HepG2 (cell line): ENCODE measurements around the gene SLC25A33. TPM values are rescaled to one million over a fixed set of nuclear protein-coding genes. Genes with fewer than 3 reads are reported as not detected.

ENCODE experiments used
- ATF7 ChIP-seq, 2 experiments: fragments of 450-650 bp in 1 of 2; sonication (generic) in 1 of 2; formaldehyde crosslinking in 1 of 2; IDR thresholded peaks; 2 replicates each; pipeline versions ENCODE4 v1.4.0 to v1.6.1; 2016 to 2020; ENCODE audit warnings: antibody characterized with exemption in 1 of 2, mild to moderate bottlenecking in 1 of 2, missing genetic modification reagents in 1 of 2
- HOXD1 ChIP-seq: sonication (generic); formaldehyde crosslinking; IDR thresholded peaks from 2 replicates; pipeline ENCODE4 v1.5.0; 2020; ENCODE audit warnings: missing genetic modification reagents
- JUND ChIP-seq: sonication (generic); formaldehyde crosslinking; IDR thresholded peaks from 2 replicates; pipeline ENCODE4 v1.8.0; 2022; ENCODE audit warnings: mild to moderate bottlenecking, missing genetic modification reagents
- MXI1 ChIP-seq: IDR thresholded peaks from 3 replicates; pipeline ENCODE4 v1.6.1; 2012; ENCODE audit warnings: low read depth, low read length, inconsistent platforms, borderline replicate concordance
- SOX5 ChIP-seq: IDR thresholded peaks from 2 replicates; pipeline ENCODE4 v1.6.1; 2016; ENCODE audit warnings: borderline replicate concordance
- SP2 ChIP-seq: sonication (generic); formaldehyde crosslinking; IDR thresholded peaks from 2 replicates; pipeline ENCODE4 v1.5.1; 2020; ENCODE audit warnings: mild to moderate bottlenecking, missing genetic modification reagents
- TCF7 ChIP-seq: sonication (generic); IDR thresholded peaks from 2 replicates; pipeline ENCODE4 v1.6.1; 2016; ENCODE audit warnings: antibody characterized with exemption, low read depth
- THAP9 ChIP-seq: sonication (generic); formaldehyde crosslinking; IDR thresholded peaks from 2 replicates; pipeline ENCODE4; 2020; ENCODE audit warnings: missing genetic modification reagents, mild to moderate bottlenecking, borderline replicate concordance
- TIGD3 ChIP-seq: sonication (generic); formaldehyde crosslinking; IDR thresholded peaks from 2 replicates; pipeline ENCODE4 v1.5.1; 2020; ENCODE audit warnings: mild to moderate bottlenecking, missing genetic modification reagents, borderline replicate concordance
- ZBTB42 ChIP-seq: sonication (generic); formaldehyde crosslinking; IDR thresholded peaks from 2 replicates; pipeline ENCODE4 v1.5.0; 2020; ENCODE audit warnings: mild to moderate bottlenecking, missing genetic modification reagents
- ZKSCAN5 ChIP-seq: sonication (generic); formaldehyde crosslinking; IDR thresholded peaks from 2 replicates; pipeline ENCODE4 v1.5.1; 2020; ENCODE audit warnings: mild to moderate bottlenecking, missing genetic modification reagents
- ZNF274 ChIP-seq: sonication (generic); formaldehyde crosslinking; IDR thresholded peaks from 2 replicates; pipeline ENCODE4 v1.5.1; 2020; ENCODE audit warnings: mild to moderate bottlenecking, missing genetic modification reagents
- ZNF367 ChIP-seq: sonication (generic); formaldehyde crosslinking; IDR thresholded peaks from 2 replicates; pipeline ENCODE4 v1.4.0; 2020; ENCODE audit warnings: missing genetic modification reagents, borderline replicate concordance
- ZNF563 ChIP-seq: sonication (generic); formaldehyde crosslinking; IDR thresholded peaks from 2 replicates; pipeline ENCODE4 v1.8.0; 2022; ENCODE audit warnings: mild to moderate bottlenecking, moderate library complexity, missing genetic modification reagents
- ZSCAN31 ChIP-seq: sonication (generic); formaldehyde crosslinking; IDR thresholded peaks from 2 replicates; pipeline ENCODE4 v1.5.0; 2020; ENCODE audit warnings: low read depth, mild to moderate bottlenecking, missing genetic modification reagents
- ZSCAN9 ChIP-seq: IDR thresholded peaks from 2 replicates; pipeline ENCODE4 v1.6.1; 2016; ENCODE audit warnings: borderline replicate concordance
- polyA plus RNA-seq, 8 experiments: library from polyadenylated mRNA; depleted of rRNA in 3 of 8; stranded (reverse) in 7 of 8; unstranded in 1 of 8; fragments of >200 nt; fragmentation: Illumina TruSeq in 4 of 8; extraction: Trizol in 4 of 8; gene quantifications; 2 replicates each; pipeline versions ENCODE4 v1.2.1 to v1.2.3, GENCODE V29; 2011 to 2016; ENCODE audit warnings: low read depth in 4 of 8, missing spikeins in 1 of 8, mixed read lengths in 1 of 8; ENCODE audit not compliant: insufficient read depth in 1 of 8
- total RNA-seq, 5 experiments: library from RNA; depleted of rRNA; stranded (reverse); fragments of >200 nt; fragmentation: Illumina TruSeq; extraction: Trizol; gene quantifications; 2 replicates each; pipeline ENCODE4 v1.2.3, GENCODE V29; 2016; ENCODE audit warnings: low read depth in 1 of 5
- TF ChIP-seq, protein P1 (sequence below), 2 experiments: sonication (generic) in 1 of 2; formaldehyde crosslinking in 1 of 2; IDR thresholded peaks; 2 replicates each; pipeline versions ENCODE4 v1.4.0 to v1.6.1; 2018 to 2020; ENCODE audit warnings: missing genetic modification reagents in 2 of 2, borderline replicate concordance in 1 of 2, low read depth in 1 of 2, mild to moderate bottlenecking in 1 of 2, missing biosample characterization in 1 of 2
- TF ChIP-seq, protein P2 (sequence below): sonication (generic); formaldehyde crosslinking; IDR thresholded peaks from 2 replicates; pipeline ENCODE4 v1.5.0; 2020; ENCODE audit warnings: mild to moderate bottlenecking, missing genetic modification reagents, borderline replicate concordance

Gene SLC25A33
- total and polyA plus RNA-seq, 2 of the 13 experiments (the other 11 are each of a cell fraction or from before 2014, with no cell fraction given) = 15.4 to 50.3 TPM

- TF ChIP-seq THAP9 (CRISPR knock-in tag) = no peak
- 0 out of 2 replicates have a peak, but pooled peaks have one; percentile 21 for TF ChIP-seq ZBTB42 (CRISPR knock-in tag)
- TF ChIP-seq ATF7 (IDR thresholded peaks at IDR 0.05) = no peak
- no peak for TF ChIP-seq ATF7 (CRISPR knock-in tag; IDR thresholded peaks at IDR 0.05)
- no peak for TF ChIP-seq SOX5 (CRISPR knock-in tag)
- no peak for TF ChIP-seq JUND (CRISPR knock-in tag)
- no peak for TF ChIP-seq ZNF367 (CRISPR knock-in tag)
- TF ChIP-seq MXI1 = peak; percentile 33; the same call in 1 of the 3 replicates
- no peak for TF ChIP-seq ZSCAN9 (CRISPR knock-in tag)
- no peak for TF ChIP-seq ZSCAN31 (CRISPR knock-in tag)
- TF ChIP-seq, protein P1, sequence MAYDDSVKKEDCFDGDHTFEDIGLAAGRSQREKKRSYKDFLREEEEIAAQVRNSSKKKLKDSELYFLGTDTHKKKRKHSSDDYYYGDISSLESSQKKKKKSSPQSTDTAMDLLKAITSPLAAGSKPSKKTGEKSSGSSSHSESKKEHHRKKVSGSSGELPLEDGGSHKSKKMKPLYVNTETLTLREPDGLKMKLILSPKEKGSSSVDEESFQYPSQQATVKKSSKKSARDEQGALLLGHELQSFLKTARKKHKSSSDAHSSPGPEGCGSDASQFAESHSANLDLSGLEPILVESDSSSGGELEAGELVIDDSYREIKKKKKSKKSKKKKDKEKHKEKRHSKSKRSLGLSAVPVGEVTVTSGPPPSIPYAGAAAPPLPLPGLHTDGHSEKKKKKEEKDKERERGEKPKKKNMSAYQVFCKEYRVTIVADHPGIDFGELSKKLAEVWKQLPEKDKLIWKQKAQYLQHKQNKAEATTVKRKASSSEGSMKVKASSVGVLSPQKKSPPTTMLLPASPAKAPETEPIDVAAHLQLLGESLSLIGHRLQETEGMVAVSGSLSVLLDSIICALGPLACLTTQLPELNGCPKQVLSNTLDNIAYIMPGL (CRISPR knock-in tag; IDR thresholded peaks at IDR 0.05; ENCODE audit: borderline replicate concordance in 1 of 2, low read depth in 1 of 2) = 0 out of 4 replicates have a peak, but pooled peaks of 1 of the 2 experiments have one; percentile 62
- TF ChIP-seq, protein P2, sequence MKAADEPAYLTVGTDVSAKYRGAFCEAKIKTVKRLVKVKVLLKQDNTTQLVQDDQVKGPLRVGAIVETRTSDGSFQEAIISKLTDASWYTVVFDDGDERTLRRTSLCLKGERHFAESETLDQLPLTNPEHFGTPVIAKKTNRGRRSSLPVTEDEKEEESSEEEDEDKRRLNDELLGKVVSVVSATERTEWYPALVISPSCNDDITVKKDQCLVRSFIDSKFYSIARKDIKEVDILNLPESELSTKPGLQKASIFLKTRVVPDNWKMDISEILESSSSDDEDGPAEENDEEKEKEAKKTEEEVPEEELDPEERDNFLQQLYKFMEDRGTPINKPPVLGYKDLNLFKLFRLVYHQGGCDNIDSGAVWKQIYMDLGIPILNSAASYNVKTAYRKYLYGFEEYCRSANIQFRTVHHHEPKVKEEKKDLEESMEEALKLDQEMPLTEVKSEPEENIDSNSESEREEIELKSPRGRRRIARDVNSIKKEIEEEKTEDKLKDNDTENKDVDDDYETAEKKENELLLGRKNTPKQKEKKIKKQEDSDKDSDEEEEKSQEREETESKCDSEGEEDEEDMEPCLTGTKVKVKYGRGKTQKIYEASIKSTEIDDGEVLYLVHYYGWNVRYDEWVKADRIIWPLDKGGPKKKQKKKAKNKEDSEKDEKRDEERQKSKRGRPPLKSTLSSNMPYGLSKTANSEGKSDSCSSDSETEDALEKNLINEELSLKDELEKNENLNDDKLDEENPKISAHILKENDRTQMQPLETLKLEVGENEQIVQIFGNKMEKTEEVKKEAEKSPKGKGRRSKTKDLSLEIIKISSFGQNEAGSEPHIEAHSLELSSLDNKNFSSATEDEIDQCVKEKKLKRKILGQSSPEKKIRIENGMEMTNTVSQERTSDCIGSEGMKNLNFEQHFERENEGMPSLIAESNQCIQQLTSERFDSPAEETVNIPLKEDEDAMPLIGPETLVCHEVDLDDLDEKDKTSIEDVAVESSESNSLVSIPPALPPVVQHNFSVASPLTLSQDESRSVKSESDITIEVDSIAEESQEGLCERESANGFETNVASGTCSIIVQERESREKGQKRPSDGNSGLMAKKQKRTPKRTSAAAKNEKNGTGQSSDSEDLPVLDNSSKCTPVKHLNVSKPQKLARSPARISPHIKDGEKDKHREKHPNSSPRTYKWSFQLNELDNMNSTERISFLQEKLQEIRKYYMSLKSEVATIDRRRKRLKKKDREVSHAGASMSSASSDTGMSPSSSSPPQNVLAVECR (CRISPR knock-in tag) = no peak
- no peak for TF ChIP-seq TCF7
- no peak for TF ChIP-seq ZKSCAN5 (CRISPR knock-in tag)
- 0 out of 2 replicates have a peak, but pooled peaks have one; percentile 23 for TF ChIP-seq ZNF274 (CRISPR knock-in tag)
- TF ChIP-seq SP2 (CRISPR knock-in tag) = no peak
- no peak for TF ChIP-seq ZNF563
- no peak for TF ChIP-seq TIGD3 (CRISPR knock-in tag)
- 0 out of 2 replicates have a peak, but pooled peaks have one; percentile 28 for TF ChIP-seq HOXD1
These were observed 44.1 kb upstream of the SLC25A33 start (continued) for GRCh38 chr1:9494936-9495758.
